ACC112 (cell line): ENCODE measurements around the gene SGTB.

ENCODE experiments used
- H2AFZ ChIP-seq: fragments of 200-600 bp; sonication (generic); one replicate; pipeline ENCODE4 v1.6.0; 2017; ENCODE audit warnings: antibody characterized with exemption, low read length; ENCODE audit not compliant: unreplicated experiment
- H3K27ac ChIP-seq: fragments of 200-600 bp; sonication (generic); 2 replicates; pipeline ENCODE4 v1.5.1; 2014; ENCODE audit warnings: low read depth, mild to moderate bottlenecking, antibody characterized with exemption, low read length, moderate library complexity
- H3K27me3 ChIP-seq: fragments of 200-600 bp; sonication (generic); 2 replicates; pipeline ENCODE4 v1.6.1; 2014; ENCODE audit warnings: mild to moderate bottlenecking, antibody characterized with exemption, low read length, moderate library complexity, mixed read lengths; ENCODE audit not compliant: insufficient read depth
- H3K36me3 ChIP-seq: fragments of 200-600 bp; sonication (generic); 2 replicates; pipeline ENCODE4 v1.6.1; 2016; ENCODE audit warnings: mild to moderate bottlenecking, antibody characterized with exemption, low read length, moderate library complexity, mixed read lengths; ENCODE audit not compliant: insufficient read depth
- H3K4me1 ChIP-seq: fragments of 200-600 bp; sonication (generic); one replicate; pipeline ENCODE4 v1.6.1; 2016; ENCODE audit warnings: low read length, mixed read lengths; ENCODE audit not compliant: insufficient read depth, unreplicated experiment, control insufficient read depth
- H3K4me3 ChIP-seq: fragments of 200-600 bp; sonication (generic); 2 replicates; pipeline ENCODE4 v1.5.1; 2014; ENCODE audit warnings: mild to moderate bottlenecking, low read depth, low read length
- H3K79me2 ChIP-seq: fragments of 200-600 bp; sonication (generic); one replicate; pipeline ENCODE4 v1.6.0; 2016; ENCODE audit warnings: low read length; ENCODE audit not compliant: control insufficient read depth, unreplicated experiment, insufficient read depth

SGTB gene, protein sequence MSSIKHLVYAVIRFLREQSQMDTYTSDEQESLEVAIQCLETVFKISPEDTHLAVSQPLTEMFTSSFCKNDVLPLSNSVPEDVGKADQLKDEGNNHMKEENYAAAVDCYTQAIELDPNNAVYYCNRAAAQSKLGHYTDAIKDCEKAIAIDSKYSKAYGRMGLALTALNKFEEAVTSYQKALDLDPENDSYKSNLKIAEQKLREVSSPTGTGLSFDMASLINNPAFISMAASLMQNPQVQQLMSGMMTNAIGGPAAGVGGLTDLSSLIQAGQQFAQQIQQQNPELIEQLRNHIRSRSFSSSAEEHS

GRCh38 chr5:65721720-65722574 is at the start of gene SGTB, which contains the start of gene NLN:
TSS of gene SGTB (minus strand) at chr5:65722109. CDS start at chr5:65720807, 1,302 bp downstream.
TSS of gene NLN (plus strand) at chr5:65722205. CDS start at chr5:65722374, 169 bp downstream.
- H2AFZ ChIP-seq, result peak within 1 kb of the TSS; percentile 95
- H3K27ac ChIP-seq, result peak within 1 kb of the TSS; percentile 41
- H3K4me1 ChIP-seq, result peaks cover 15% of the 10 kb centered on the region
- peak within 1 kb of the TSS; percentile 99 for H3K4me3 ChIP-seq
- H3K36me3 ChIP-seq, result peaks cover 18% of the 10 kb centered on the region; the same call in 1 of the 2 replicates
- peaks cover 58% of the 10 kb centered on the region for H3K79me2 ChIP-seq
- H3K27me3 ChIP-seq, result no peaks in the 10 kb centered on the region

- H2AFZ ChIP-seq, result no peak overlapping the region
- H3K79me2 ChIP-seq, result no peaks in the 10 kb centered on the region
- H3K4me1 ChIP-seq, result peaks cover 28% of the 10 kb centered on the region
- H3K27me3 ChIP-seq, result no peaks in the 10 kb centered on the region
- H3K27ac ChIP-seq, result no peak overlapping the region
- H3K4me3 ChIP-seq, result no peak overlapping the region
- H3K36me3 ChIP-seq, result peaks cover 9% of the 10 kb centered on the region
Measured at GRCh38 chr5:65771266-65771665, 49.4 kb upstream of the SGTB start.

GRCh38 chr5:65769539-65769938 is 47.6 kb upstream of the SGTB start:
- peaks cover 26% of the 10 kb centered on the region for H3K4me1 ChIP-seq
- no peak overlapping the region for H2AFZ ChIP-seq
- no peaks in the 10 kb centered on the region for H3K27me3 ChIP-seq
- peak overlapping the region; percentile 70 for H3K27ac ChIP-seq
- peaks cover 14% of the 10 kb centered on the region for H3K36me3 ChIP-seq
- no peaks in the 10 kb centered on the region for H3K79me2 ChIP-seq
- H3K4me3 ChIP-seq, result no peak overlapping the region

DNA sequence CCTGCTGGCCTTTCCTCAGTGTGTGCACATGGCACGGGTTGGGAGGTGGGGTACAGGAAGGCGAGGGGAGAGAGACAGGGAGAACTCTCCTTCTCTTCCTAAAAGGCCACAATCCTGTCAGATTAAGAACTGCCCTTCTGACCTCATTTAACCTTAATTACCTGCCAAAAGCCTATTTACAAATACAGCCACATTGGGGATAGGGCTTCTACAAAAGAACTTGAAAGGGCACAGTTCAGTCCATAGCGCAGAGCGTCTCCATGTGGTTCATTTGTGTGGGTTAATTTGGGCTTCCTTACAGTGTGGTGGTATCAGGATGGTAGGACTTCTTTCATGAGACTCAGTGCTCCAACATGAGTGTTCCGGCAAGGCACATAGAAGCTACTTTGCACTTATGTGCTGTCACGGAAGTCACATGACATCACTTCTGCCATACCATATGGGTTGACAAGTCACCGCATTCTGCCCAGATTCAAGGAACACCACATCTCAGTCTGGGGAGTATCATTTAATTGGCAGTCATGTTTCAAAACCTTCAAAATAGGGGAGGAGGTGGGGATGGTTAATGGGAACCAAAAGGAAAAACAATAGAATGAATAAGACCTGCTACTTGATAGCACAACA is 46.9 kb upstream of the SGTB start:
- Histone ChIP-seq H3K27ac (peak overlapping the region; percentile 70), H3K79me2 (no peaks in the 10 kb centered on the region)

DNA sequence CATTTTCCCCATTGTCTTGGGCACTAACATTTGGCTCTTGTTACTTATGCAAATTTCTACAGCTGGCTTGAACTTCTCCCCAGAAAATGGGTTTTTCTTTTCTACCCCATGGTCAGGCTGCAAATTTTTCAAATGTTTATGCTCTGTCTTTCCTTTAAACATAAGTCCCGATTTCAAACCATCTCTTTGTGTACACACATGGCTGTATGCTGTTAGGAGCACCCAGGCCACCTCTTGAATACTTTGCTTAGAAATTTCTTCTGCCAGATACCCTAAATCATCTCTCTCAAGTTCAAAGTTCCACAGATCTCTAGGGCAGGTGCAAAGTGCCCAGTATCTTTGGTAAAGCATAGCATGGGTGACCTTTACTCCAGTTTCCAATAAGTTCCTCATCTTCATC is 45.7 kb upstream of the SGTB start:
- no peaks in the 10 kb centered on the region for H3K79me2 ChIP-seq
- no peak overlapping the region for H3K4me3 ChIP-seq
- H3K36me3 ChIP-seq, result peaks cover 16% of the 10 kb centered on the region
- no peaks in the 10 kb centered on the region for H3K27me3 ChIP-seq
- H2AFZ ChIP-seq, result no peak overlapping the region
- H3K27ac ChIP-seq, result no peak overlapping the region
- H3K4me1 ChIP-seq, result peaks cover 22% of the 10 kb centered on the region

More for the DNA sequence above, 46.9 kb upstream of the SGTB start:
- H3K4me1 ChIP-seq, result peaks cover 22% of the 10 kb centered on the region
- H3K36me3 ChIP-seq, result peaks cover 14% of the 10 kb centered on the region
- H3K4me3 ChIP-seq, result no peak overlapping the region
- H3K27me3 ChIP-seq, result no peaks in the 10 kb centered on the region
- H2AFZ ChIP-seq, result no peak overlapping the region

- H2AFZ ChIP-seq, result no peak overlapping the region
- no peak overlapping the region for H3K4me3 ChIP-seq
- peaks cover 22% of the 10 kb centered on the region for H3K4me1 ChIP-seq
- H3K79me2 ChIP-seq, result no peaks in the 10 kb centered on the region
- no peaks in the 10 kb centered on the region for H3K27me3 ChIP-seq
- peaks cover 16% of the 10 kb centered on the region for H3K36me3 ChIP-seq
- H3K27ac ChIP-seq, result no peak overlapping the region
Measured at GRCh38 chr5:65766781-65767180, 44.9 kb upstream of the SGTB start.

DNA sequence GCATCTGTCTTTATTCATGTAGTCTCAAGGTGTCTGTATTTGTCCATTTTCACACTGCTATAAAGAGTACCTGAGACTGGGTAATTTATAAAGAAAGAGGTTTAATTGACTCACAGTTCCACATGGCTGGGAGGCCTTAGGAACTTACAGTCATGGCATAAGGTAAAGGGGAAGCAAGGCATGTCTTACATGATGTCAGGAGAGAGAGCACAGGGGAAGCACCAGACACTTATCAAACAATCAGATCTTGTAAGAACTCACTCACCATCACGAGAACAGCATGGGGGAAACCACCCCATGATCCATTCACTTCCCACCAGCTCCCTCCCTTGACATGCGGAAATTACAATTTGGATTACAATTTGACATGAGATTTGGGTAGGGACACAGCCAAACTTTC is 44.3 kb upstream of the SGTB start:
- Histone ChIP-seq H3K36me3 (peaks cover 16% of the 10 kb centered on the region), H2AFZ (no peak overlapping the region), H3K4me3 (no peak overlapping the region), H3K79me2 (no peaks in the 10 kb centered on the region), H3K27me3 (no peaks in the 10 kb centered on the region), H3K4me1 (peaks cover 22% of the 10 kb centered on the region), H3K27ac (no peak overlapping the region)

GRCh38 chr5:65765582-65765981 is 43.7 kb upstream of the SGTB start:
- Histone ChIP-seq H3K27me3 (no peaks in the 10 kb centered on the region), H3K4me1 (peaks cover 27% of the 10 kb centered on the region), H3K27ac (no peak overlapping the region), H3K36me3 (peaks cover 16% of the 10 kb centered on the region), H3K79me2 (no peaks in the 10 kb centered on the region), H2AFZ (no peak overlapping the region), H3K4me3 (no peak overlapping the region)

- peaks cover 16% of the 10 kb centered on the region for H3K36me3 ChIP-seq
Measured at GRCh38 chr5:65762234-65762633, 40.3 kb upstream of the SGTB start.

DNA sequence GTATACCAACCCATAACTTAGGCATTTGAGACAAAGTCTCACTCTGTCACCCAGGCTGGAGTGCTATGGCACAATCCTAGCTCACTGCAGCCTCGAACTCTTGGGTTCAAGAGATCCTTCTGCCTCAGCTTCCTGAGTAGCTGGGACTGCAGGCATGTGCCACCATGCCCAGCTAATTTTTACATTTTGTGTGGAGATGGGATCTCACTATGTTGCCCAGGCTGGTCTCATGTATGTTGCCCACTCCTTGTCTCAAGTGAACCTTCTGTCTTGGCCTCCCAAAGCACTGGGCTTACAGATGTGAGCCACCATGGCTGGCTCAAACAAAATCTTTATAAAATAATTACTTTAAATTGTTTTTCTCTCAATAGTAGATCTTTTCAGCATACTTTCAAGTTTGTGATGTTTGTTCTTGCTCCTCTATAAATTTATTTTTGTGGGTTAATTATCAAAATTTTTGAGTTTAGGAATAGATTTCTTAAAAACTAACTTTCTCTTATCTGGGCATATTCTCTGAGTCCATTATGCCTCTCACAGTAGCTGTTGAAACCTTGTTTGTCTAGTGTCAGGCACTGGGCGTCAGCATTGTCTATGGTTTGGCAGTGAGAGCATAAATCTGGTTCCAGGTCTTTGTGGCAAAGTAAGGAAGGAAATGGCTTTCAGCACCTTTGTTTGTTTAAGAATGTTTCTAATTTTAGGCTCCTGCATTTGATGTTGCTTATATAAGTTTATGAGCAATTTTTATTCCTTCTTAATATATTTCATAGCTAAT is 38.8 kb upstream of the SGTB start:
- Histone ChIP-seq H3K27ac (no peak overlapping the region), H3K36me3 (peaks cover 3% of the 10 kb centered on the region; the same call in 1 of the 2 replicates), H3K4me1 (peaks cover 6% of the 10 kb centered on the region), H3K79me2 (peaks cover 7% of the 10 kb centered on the region), H3K27me3 (no peaks in the 10 kb centered on the region), H3K4me3 (no peak overlapping the region), H2AFZ (no peak overlapping the region)

More at GRCh38 chr5:65762234-65762633, 40.3 kb upstream of the SGTB start:
- Histone ChIP-seq H3K79me2 (no peaks in the 10 kb centered on the region), H3K4me1 (peaks cover 6% of the 10 kb centered on the region), H3K4me3 (no peak overlapping the region), H3K27ac (no peak overlapping the region), H3K27me3 (no peaks in the 10 kb centered on the region), H2AFZ (no peak overlapping the region)
